ENCODE measurements around the gene BHLHE40.

BHLHE40 gene

DNA sequence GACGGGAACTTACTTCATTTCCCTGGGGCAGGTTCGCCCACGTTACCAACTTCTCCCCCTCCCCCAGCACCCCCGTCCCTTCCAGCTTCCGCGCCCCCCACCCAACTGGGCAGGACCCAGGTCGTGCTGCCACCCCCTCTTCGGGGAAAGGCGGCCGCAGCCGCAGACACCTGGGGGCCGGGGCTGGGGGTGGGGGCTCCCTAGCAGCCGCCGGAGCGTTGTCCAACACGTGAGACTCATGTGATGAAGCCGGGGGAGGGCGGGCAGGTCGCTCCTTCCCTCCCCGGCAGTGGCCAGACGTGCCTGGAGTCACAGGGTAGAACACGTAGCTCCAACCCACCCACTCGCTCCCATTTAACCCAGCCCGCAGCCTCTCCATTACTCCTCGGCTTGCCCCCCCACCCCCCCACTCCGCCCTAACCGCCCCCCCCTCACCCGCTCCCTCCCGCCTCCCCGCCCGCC lies 240 bp upstream of the BHLHE40 start:
- H3K27ac ChIP-seq, result peak overlapping the region; percentile 99
- peak; percentile 99 for DNase-seq
- no peak for TF ChIP-seq CTCF (IDR thresholded peaks at IDR 0.05; ENCODE audit: low read depth, low read length, missing control alignments)
- H3K27me3 ChIP-seq (replicated peaks), result no peaks in the 10 kb centered on the region
- peak overlapping the region; percentile 100 for H3K4me3 ChIP-seq (ENCODE audit: low read depth, low read length)
- peaks cover 43% of the 10 kb centered on the region for H3K36me3 ChIP-seq (replicated peaks)
- in situ Hi-C loops (cut with HindIII; ENCODE audit: low pct_ligation_motif_present, low sequenced_read_pairs), result no loop called here

DNA sequence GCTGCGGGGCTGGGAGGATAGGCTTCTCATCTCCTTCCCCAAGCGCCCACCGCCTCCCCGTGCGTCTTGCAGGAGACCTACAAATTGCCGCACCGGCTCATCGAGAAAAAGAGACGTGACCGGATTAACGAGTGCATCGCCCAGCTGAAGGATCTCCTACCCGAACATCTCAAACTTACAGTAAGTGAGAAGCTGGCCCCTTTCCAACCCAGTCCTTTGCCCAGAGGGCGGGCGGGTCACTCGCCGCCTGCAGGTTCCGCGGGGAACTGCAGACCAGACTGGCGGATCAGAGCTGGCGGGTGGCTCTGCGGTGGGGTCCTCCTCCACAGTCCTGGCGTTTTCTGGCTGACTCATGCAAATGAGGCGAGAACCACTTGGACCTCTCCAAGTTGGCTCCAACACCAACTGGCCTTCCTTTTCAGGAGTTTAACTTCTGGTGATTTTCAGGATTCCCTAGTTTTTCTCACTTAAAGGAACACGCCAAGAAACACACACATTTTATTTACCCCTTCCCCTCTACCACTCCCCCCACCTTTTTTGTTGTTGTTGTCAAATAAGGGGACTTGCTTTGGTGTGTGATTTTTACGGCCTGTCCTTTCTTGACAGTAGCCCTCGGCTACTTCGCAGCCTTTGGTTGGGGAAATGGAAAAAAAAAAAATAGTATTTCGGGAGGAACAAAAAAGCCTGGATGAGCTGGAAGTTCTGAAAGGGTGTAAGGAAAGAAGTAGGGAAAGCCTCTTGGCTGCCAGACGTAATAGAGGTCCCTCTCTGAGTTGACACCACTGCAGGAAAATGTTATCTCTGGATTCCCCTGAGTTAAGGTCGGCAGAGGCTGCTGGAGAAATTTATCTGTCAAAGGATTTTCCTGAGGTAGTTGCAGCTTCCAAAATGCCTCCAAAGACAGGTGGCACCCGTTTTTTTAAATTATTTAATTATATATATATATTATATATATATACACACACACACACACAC lies 1.3 kb downstream of the BHLHE40 start:
- peak; percentile 97 for TF ChIP-seq CTCF (IDR thresholded peaks at IDR 0.05; ENCODE audit: low read depth, low read length, missing control alignments)
- Histone ChIP-seq H3K27ac (peak overlapping the region; percentile 95), H3K36me3 (replicated peaks) (peaks cover 53% of the 10 kb centered on the region), H3K4me3 (ENCODE audit: low read depth, low read length) (peak overlapping the region; percentile 100), H3K27me3 (replicated peaks) (no peaks in the 10 kb centered on the region)
- peak; percentile 86 for DNase-seq
- in situ Hi-C loops (cut with HindIII; ENCODE audit: low pct_ligation_motif_present, low sequenced_read_pairs), result loop anchor here (10.0 kb wide), 1 partner anchor 266 kb away; no protein-coding TSS in a partner anchor

- H3K4me3 ChIP-seq (ENCODE audit: low read depth, low read length), result peak overlapping the region; percentile 100
- in situ Hi-C loops (cut with HindIII; ENCODE audit: low pct_ligation_motif_present, low sequenced_read_pairs), result loop anchor here (10.0 kb wide), 1 partner anchor 266 kb away; no protein-coding TSS in a partner anchor
- peaks cover 53% of the 10 kb centered on the region for H3K36me3 ChIP-seq (replicated peaks)
- peak overlapping the region; percentile 95 for H3K27ac ChIP-seq
- DNase-seq, result peak; percentile 33
- no peak for TF ChIP-seq CTCF (IDR thresholded peaks at IDR 0.05; ENCODE audit: low read depth, low read length, missing control alignments)
- H3K27me3 ChIP-seq (replicated peaks), result no peaks in the 10 kb centered on the region
Observed at GRCh38 chr3:4981294-4981664, 2.0 kb downstream of the BHLHE40 start.

DNA sequence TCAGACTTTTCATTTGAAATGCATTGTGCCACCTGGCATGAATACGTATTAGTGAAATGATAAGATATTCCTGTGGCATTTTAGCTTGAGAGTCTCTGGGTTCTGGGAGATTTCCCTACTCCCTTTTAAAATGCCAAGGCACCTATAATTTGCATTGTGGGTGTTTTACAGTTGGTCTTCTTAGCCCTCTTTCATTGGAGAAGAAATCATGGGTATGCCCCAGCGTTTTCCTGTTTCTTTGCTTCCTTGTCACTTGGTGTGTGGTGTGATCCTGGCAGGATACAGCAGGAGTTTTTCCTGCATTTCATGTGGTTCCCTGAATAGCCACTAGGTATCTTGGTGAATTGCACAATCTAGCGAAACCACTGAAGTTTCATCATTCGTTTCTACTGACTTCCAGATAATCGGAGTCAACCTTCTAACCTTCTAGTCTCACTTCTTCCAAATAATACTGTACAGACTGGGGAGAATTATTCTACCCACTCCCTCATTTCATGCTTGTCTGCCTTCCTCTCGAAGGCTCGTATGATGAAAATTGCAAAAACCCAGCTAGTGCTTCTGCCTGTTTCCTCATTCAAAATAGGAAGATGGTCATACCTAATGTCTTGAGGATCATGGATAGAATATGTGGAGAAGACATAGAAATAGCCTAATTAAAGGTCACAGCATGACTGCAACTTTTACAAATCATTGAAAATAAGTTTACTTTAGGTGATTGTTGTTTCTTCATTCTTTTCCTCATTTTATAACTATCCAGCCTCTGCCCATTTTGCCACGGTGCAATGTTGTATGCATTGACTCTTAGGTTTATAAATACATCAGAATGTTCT lies 2.6 kb downstream of the BHLHE40 start:
- peak; percentile 62 for TF ChIP-seq CTCF (IDR thresholded peaks at IDR 0.05; ENCODE audit: low read depth, low read length, missing control alignments)
- Histone ChIP-seq H3K27ac (peak overlapping the region; percentile 95), H3K4me3 (ENCODE audit: low read depth, low read length) (peak overlapping the region; percentile 100), H3K36me3 (replicated peaks) (peaks cover 53% of the 10 kb centered on the region), H3K27me3 (replicated peaks) (no peaks in the 10 kb centered on the region)
- peak; percentile 59 for DNase-seq
- in situ Hi-C loops (cut with HindIII; ENCODE audit: low pct_ligation_motif_present, low sequenced_read_pairs), result loop anchor here (10.0 kb wide), 1 partner anchor 267 kb away; no protein-coding TSS in a partner anchor

DNA sequence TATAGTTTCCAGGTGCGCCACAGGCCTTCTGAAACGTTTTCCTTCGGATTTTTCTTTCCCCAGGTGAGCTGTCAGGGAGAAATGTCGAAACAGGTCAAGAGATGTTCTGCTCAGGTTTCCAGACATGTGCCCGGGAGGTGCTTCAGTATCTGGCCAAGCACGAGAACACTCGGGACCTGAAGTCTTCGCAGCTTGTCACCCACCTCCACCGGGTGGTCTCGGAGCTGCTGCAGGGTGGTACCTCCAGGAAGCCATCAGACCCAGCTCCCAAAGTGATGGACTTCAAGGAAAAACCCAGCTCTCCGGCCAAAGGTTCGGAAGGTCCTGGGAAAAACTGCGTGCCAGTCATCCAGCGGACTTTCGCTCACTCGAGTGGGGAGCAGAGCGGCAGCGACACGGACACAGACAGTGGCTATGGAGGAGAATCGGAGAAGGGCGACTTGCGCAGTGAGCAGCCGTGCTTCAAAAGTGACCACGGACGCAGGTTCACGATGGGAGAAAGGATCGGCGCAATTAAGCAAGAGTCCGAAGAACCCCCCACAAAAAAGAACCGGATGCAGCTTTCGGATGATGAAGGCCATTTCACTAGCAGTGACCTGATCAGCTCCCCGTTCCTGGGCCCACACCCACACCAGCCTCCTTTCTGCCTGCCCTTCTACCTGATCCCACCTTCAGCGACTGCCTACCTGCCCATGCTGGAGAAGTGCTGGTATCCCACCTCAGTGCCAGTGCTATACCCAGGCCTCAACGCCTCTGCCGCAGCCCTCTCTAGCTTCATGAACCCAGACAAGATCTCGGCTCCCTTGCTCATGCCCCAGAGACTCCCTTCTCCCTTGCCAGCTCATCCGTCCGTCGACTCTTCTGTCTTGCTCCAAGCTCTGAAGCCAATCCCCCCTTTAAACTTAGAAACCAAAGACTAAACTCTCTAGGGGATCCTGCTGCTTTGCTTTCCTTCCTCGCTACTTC lies 3.8 kb downstream of the BHLHE40 start:
- Histone ChIP-seq H3K27me3 (replicated peaks) (no peaks in the 10 kb centered on the region), H3K36me3 (replicated peaks) (peaks cover 53% of the 10 kb centered on the region), H3K27ac (peak overlapping the region; percentile 95), H3K4me3 (ENCODE audit: low read depth, low read length) (peak overlapping the region; percentile 100)
- TF ChIP-seq CTCF (IDR thresholded peaks at IDR 0.05; ENCODE audit: low read depth, low read length, missing control alignments), result no peak
- in situ Hi-C loops (cut with HindIII; ENCODE audit: low pct_ligation_motif_present, low sequenced_read_pairs), result loop anchor here (10.0 kb wide), 1 partner anchor 268 kb away; no protein-coding TSS in a partner anchor
- DNase-seq, result peak; percentile 53
